IMR-90 (cell line): Measurements from ENCODE around the gene NELFCD. TPM values are rescaled to one million over a fixed set of nuclear protein-coding genes. Genes with fewer than 3 reads are reported as not detected.

ENCODE experiments used
- ATAC-seq: fragments of 200-7000 bp; cut with Tn5 transposase; 2 replicates; pipeline ENCODE4 v1.9.1; 2020; ENCODE audit warnings: low read depth, mild to moderate bottlenecking, moderate library complexity
- BruUV-seq: library from RNA; stranded (reverse); fragments of 400-500 nt; replicated peaks from 2 replicates; lab custom pipeline; 2021; lab: Mats Ljungman, UMichigan
- CTCF ChIA-PET: fragments of 300-600 bp; formaldehyde crosslinking; extraction: SDS; loops from one replicate; lab custom pipeline; 2021; ENCODE audit warnings: antibody characterized with exemption; lab: Yijun Ruan, JAX
- POLR2A ChIA-PET: fragments of 300-600 bp; sonication (Branson Sonifier 250); formaldehyde crosslinking; loops from one replicate; lab custom pipeline; 2022; ENCODE audit warnings: antibody characterized with exemption; ENCODE audit not compliant: unreplicated experiment; lab: Charles Lee
- DNase-seq: peaks from one replicate; pipeline ENCODE4 v3.0.0; 2013
- H2AFZ ChIP-seq: replicated peaks from 2 replicates; pipeline ENCODE3; 2013; ENCODE audit warnings: low read length, mild to moderate bottlenecking; ENCODE audit not compliant: poor library complexity
- H2AK5ac ChIP-seq: 2 replicates; pipeline ENCODE4 v1.6.1; 2013; ENCODE audit warnings: low read depth, low read length, inconsistent platforms
- H2AK9ac ChIP-seq: replicated peaks from 2 replicates; pipeline ENCODE3; 2013; ENCODE audit warnings: mild to moderate bottlenecking, low read depth, low read length, moderate library complexity; ENCODE audit not compliant: poor library complexity
- H2BK120ac ChIP-seq: 2 replicates; pipeline ENCODE4 v1.6.1; 2013; ENCODE audit warnings: low read depth, low read length, inconsistent platforms
- H2BK15ac ChIP-seq: 3 replicates; pipeline ENCODE4 v1.6.1; 2013; ENCODE audit warnings: low read depth, low read length, inconsistent platforms
- H2BK20ac ChIP-seq: 2 replicates; pipeline ENCODE4 v1.6.1; 2013; ENCODE audit warnings: low read depth, mild to moderate bottlenecking, inconsistent platforms, low read length, moderate library complexity
- H2BK5ac ChIP-seq: 2 replicates; pipeline ENCODE4 v1.6.1; 2013; ENCODE audit warnings: mild to moderate bottlenecking, low read depth, low read length, inconsistent platforms; ENCODE audit not compliant: poor library complexity, severe bottlenecking
- H3K14ac ChIP-seq: replicated peaks from 2 replicates; pipeline ENCODE4 v1.6.1; 2013; ENCODE audit warnings: low read depth, low read length, inconsistent platforms
- H3K18ac ChIP-seq: 2 replicates; pipeline ENCODE4 v1.6.1; 2013; ENCODE audit warnings: low read depth, low read length, control low read depth
- H3K23ac ChIP-seq: 2 replicates; pipeline ENCODE4 v1.6.1; 2013; ENCODE audit warnings: low read depth, low read length, inconsistent platforms
- H3K27ac ChIP-seq: 2 replicates; pipeline ENCODE4 v1.5.1; 2013; ENCODE audit warnings: mild to moderate bottlenecking, control low read depth, low read length; ENCODE audit not compliant: insufficient read depth
- H3K27me3 ChIP-seq: 2 replicates; pipeline ENCODE4 v1.6.1; 2013; ENCODE audit warnings: low read length; ENCODE audit not compliant: control insufficient read depth, insufficient read depth
- H3K36me3 ChIP-seq: 2 replicates; pipeline ENCODE4 v1.6.1; 2013; ENCODE audit warnings: low read length, mixed read lengths; ENCODE audit not compliant: control insufficient read depth, insufficient read depth
- H3K4ac ChIP-seq: 2 replicates; pipeline ENCODE4 v1.6.1; 2013; ENCODE audit warnings: low read depth, low read length, inconsistent platforms
- H3K4me1 ChIP-seq: 2 replicates; pipeline ENCODE4 v1.6.1; 2013; ENCODE audit warnings: low read length, mixed read lengths; ENCODE audit not compliant: control insufficient read depth, insufficient read depth
- H3K4me2 ChIP-seq: 2 replicates; pipeline ENCODE4 v1.6.1; 2013; ENCODE audit warnings: low read depth, mild to moderate bottlenecking, control low read depth, low read length, moderate library complexity
- H3K4me3 ChIP-seq: 2 replicates; pipeline ENCODE4 v1.5.1; 2013; ENCODE audit warnings: low read depth, mild to moderate bottlenecking, control low read depth, low read length, moderate library complexity; ENCODE audit not compliant: insufficient read depth
- H3K56ac ChIP-seq: 2 replicates; pipeline ENCODE4 v1.6.1; 2013; ENCODE audit warnings: low read length, inconsistent platforms; ENCODE audit not compliant: insufficient read depth; ENCODE audit errors: extremely low read depth
- H3K79me1 ChIP-seq, 2 experiments: 2 replicates each; pipeline ENCODE4 v1.6.1; 2013; ENCODE audit warnings: low read length in 2 of 2, inconsistent platforms in 1 of 2, low read depth in 1 of 2
- H3K9ac ChIP-seq: 2 replicates; pipeline ENCODE4 v1.6.1; 2013; ENCODE audit warnings: low read depth, low read length, control low read depth
- H3K9me1 ChIP-seq: 2 replicates; pipeline ENCODE4 v1.6.1; 2013; ENCODE audit warnings: low read length, inconsistent platforms; ENCODE audit not compliant: insufficient read depth
- H3K9me3 ChIP-seq: 2 replicates; pipeline ENCODE4 v1.6.1; 2013; ENCODE audit warnings: low read length; ENCODE audit not compliant: control insufficient read depth, insufficient read depth
- H4K20me1 ChIP-seq: 2 replicates; pipeline ENCODE4 v1.6.1; 2013; ENCODE audit warnings: low read length, inconsistent platforms; ENCODE audit not compliant: insufficient read depth
- H4K5ac ChIP-seq: 2 replicates; pipeline ENCODE4 v1.6.1; 2013; ENCODE audit warnings: mild to moderate bottlenecking, low read depth, low read length, control low read depth
- H4K8ac ChIP-seq, 2 experiments: 2 replicates each; pipeline ENCODE4 v1.6.1; 2013; ENCODE audit warnings: low read depth in 2 of 2, low read length in 2 of 2, control low read depth in 1 of 2, inconsistent platforms in 1 of 2
- H4K91ac ChIP-seq: 2 replicates; pipeline ENCODE4 v1.6.1; 2013; ENCODE audit warnings: low read depth, low read length, inconsistent platforms; ENCODE audit not compliant: insufficient read depth
- FOS ChIP-seq: fragments of 150-350 bp; IDR thresholded peaks from 2 replicates; pipeline ENCODE4 v1.6.1; 2016; ENCODE audit warnings: low read depth, low read length
- MAFK ChIP-seq: IDR thresholded peaks from 2 replicates; pipeline ENCODE4 v1.6.1; 2012; ENCODE audit warnings: low read depth, low read length, improper control_type of control experiment
- MAZ ChIP-seq: IDR thresholded peaks from 2 replicates; pipeline ENCODE4 v1.6.1; 2012; ENCODE audit warnings: low read depth, mild to moderate bottlenecking, low read length, improper control_type of control experiment, moderate library complexity, borderline replicate concordance
- MXI1 ChIP-seq: IDR thresholded peaks from 2 replicates; pipeline ENCODE4 v1.6.1; 2012; ENCODE audit warnings: low read depth, mild to moderate bottlenecking, low read length, moderate library complexity, borderline replicate concordance
- POLR2A ChIP-seq: IDR thresholded peaks from 2 replicates; pipeline ENCODE4 v1.6.1; 2012; ENCODE audit warnings: mild to moderate bottlenecking, low read depth, low read length
- RCOR1 ChIP-seq: IDR thresholded peaks from 2 replicates; pipeline ENCODE4 v1.6.1; 2012; ENCODE audit warnings: mild to moderate bottlenecking, low read length, improper control_type of control experiment; ENCODE audit not compliant: insufficient replicate concordance
- WGBS, 2 experiments: methylation state at CpG; one replicate each; pipeline versions ENCODE4 v1.1.5 to v1.1.7; 2013; ENCODE audit warnings: missing lambda C conversion rate in 2 of 2; ENCODE audit not compliant: insufficient read length in 1 of 2; ENCODE audit errors: extremely low coverage in 2 of 2; 5-methylcytosine and 5-hydroxymethylcytosine counted together
- dilution Hi-C: fragments of 300-500 bp; cut with HindIII; formaldehyde crosslinking; loops from one replicate; pipeline ENCODE4 v1.14.3; 2018; ENCODE audit warnings: low sequenced_read_pairs; ENCODE audit not compliant: unreplicated experiment
- in situ Hi-C: fragments of 300-500 bp; cut with MboI; formaldehyde crosslinking; loops from 3 replicates; pipeline ENCODE4 v1.14.3; 2019; ENCODE audit warnings: low sequenced_read_pairs, inconsistent platforms, mixed read lengths
- intact Hi-C: fragments of 100-400 bp; cut with micrococcal nuclease; formaldehyde crosslinking; loops from 2 replicates; pipeline ENCODE4 v1.10.0; 2022
- polyA plus RNA-seq, 3 experiments: library from polyadenylated mRNA; depleted of rRNA; stranded (reverse); fragments of >200 nt; gene quantifications; 2 replicates each; pipeline ENCODE4 v1.2.3, GENCODE V29; 2012; ENCODE audit warnings: low replicate concordance in 1 of 3
- total RNA-seq: library from RNA; depleted of rRNA; stranded (reverse); fragments of >200 nt; gene quantifications from 2 replicates; pipeline ENCODE4 v1.2.3, GENCODE V29; 2012
- TF ChIP-seq, protein P1 (sequence below): fragments of 150-350 bp; IDR thresholded peaks from 2 replicates; pipeline ENCODE4 v1.6.1; 2016; ENCODE audit warnings: low read depth, mild to moderate bottlenecking, low read length, moderate library complexity, borderline replicate concordance

NELFCD gene
- total and polyA plus RNA-seq, 2 of the 4 experiments (the other 2 are of a cell fraction): 88.9 to 94.1 TPM

DNA sequence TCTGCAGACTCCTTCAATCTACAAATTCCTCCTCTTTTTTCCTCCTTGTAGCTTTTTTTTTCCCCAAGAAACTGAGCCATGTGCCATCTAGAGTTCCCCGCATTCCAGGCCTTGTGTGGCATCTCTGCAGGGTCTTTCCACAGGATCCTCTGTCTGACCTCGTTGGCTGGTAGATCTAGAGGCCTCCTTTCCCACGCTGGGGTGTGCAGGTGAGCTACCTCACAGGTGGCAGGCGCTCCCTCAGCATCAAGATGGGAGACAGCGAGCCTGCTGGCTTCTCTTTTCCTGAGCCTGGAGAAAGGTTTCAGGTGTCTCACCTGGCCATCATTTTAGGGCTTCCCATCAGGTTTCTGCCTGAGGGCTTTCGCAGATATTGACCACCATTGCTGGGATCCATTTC is 9.6 kb upstream of the NELFCD start:
- Histone ChIP-seq H3K4me1 (no peaks in the 10 kb centered on the region), H3K4me3 (no peak overlapping the region), H3K9ac (no peak overlapping the region), H4K20me1 (no peaks in the 10 kb centered on the region), H3K36me3 (no peaks in the 10 kb centered on the region), H3K18ac (no peak overlapping the region), H3K4me2 (no peak overlapping the region), H3K27me3 (peaks cover 5% of the 10 kb centered on the region; the same call in 1 of the 2 replicates), H3K4ac (no peak overlapping the region), H2AFZ (no peak overlapping the region), H2AK9ac (no peak overlapping the region), H3K23ac (no peak overlapping the region), H3K27ac (no peak overlapping the region), H3K9me1 (no peaks in the 10 kb centered on the region), H4K91ac (no peak overlapping the region), H3K14ac (no peak overlapping the region), H4K5ac (no peak overlapping the region), H2BK5ac (no peak overlapping the region), H3K79me1 (no peaks in the 10 kb centered on the region), H2BK15ac (no peak overlapping the region), H4K8ac (no peak overlapping the region), H2AK5ac (no peak overlapping the region), H3K56ac (no peak overlapping the region), H3K9me3 (peaks cover 7% of the 10 kb centered on the region), H2BK20ac (no peak overlapping the region), H2BK120ac (no peak overlapping the region)
- ChIA-PET CTCF (interaction anchor here (0.6 kb wide), 1 partner anchor 994 kb away, joined by 3 read pairs; no protein-coding TSS in a partner anchor), POLR2A (no interaction called here)
- DNase-seq (no peak), ATAC-seq (no peak)
- TF ChIP-seq POLR2A (no peak), MXI1 (no peak), MAZ (no peak), FOS (no peak), RCOR1 (no peak), MAFK (no peak)
- TF ChIP-seq, protein P1, sequence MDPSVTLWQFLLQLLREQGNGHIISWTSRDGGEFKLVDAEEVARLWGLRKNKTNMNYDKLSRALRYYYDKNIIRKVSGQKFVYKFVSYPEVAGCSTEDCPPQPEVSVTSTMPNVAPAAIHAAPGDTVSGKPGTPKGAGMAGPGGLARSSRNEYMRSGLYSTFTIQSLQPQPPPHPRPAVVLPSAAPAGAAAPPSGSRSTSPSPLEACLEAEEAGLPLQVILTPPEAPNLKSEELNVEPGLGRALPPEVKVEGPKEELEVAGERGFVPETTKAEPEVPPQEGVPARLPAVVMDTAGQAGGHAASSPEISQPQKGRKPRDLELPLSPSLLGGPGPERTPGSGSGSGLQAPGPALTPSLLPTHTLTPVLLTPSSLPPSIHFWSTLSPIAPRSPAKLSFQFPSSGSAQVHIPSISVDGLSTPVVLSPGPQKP: no peak
- in situ Hi-C loops: no loop called here
- whole genome bisulfite sequencing, 2 experiments: 42% methylated on average over 4 of the region's 6 CpGs; no CpG with 5 or more reads in 1 of the 2 experiments
- dilution Hi-C loops: no loop called here
- intact Hi-C loops: no loop called here
- no TSS peak for BruUV-seq
